Natural killer cell treated with Interleukin-12 subunit alpha and Interleukin-12 subunit beta and Interleukin-15 and Interleukin-18, amount 100 ng/mL, for 72 hours (primary cell): ENCODE results near the gene VWA5B1. TPM values are rescaled to one million over a fixed set of nuclear protein-coding genes. Genes with fewer than 3 reads are reported as not detected.
"Not testable (repeated sequence)": the region's sequence is repeated elsewhere in the genome, so short reads cannot be mapped to it uniquely, and the experiment has no call there.

ENCODE experiments used
- ATAC-seq, 2 donors: fragments of 150-1000 bp; cut with Tn5 transposase in 1 of 2; sonication (Bioruptor Pico), chemical (Tn5 transposase) in 1 of 2; 2 replicates each; pipeline ENCODE4 v1.10.0; 2021
- DNase-seq: peaks from one replicate; pipeline ENCODE4 v3.0.0; 2022; ENCODE audit warnings: low spot score
- H3K27ac Mint-ChIP-seq, 2 donors: 1 replicate in 1 of 2; 2 replicates in 1 of 2; pipeline ENCODE4 v1.8.0; 2022; ENCODE audit warnings: mixed read lengths in 2 of 2, mild to moderate bottlenecking in 1 of 2, moderate library complexity in 1 of 2
- H3K27me3 Mint-ChIP-seq, 2 donors: 1 replicate in 1 of 2; 2 replicates in 1 of 2; pipeline ENCODE4 v1.8.0; 2022; ENCODE audit warnings: mixed read lengths in 2 of 2
- H3K36me3 Mint-ChIP-seq: one replicate; pipeline ENCODE4 v1.8.0; 2022; ENCODE audit warnings: mixed read lengths
- H3K4me1 Mint-ChIP-seq, 2 donors: 1 replicate in 1 of 2; 2 replicates in 1 of 2; pipeline ENCODE4 v1.8.0; 2022; ENCODE audit warnings: low read depth in 2 of 2, mixed read lengths in 2 of 2, mild to moderate bottlenecking in 1 of 2
- H3K4me3 Mint-ChIP-seq: one replicate; pipeline ENCODE4 v1.8.0; 2022; ENCODE audit warnings: mixed read lengths
- H3K9me3 Mint-ChIP-seq: 2 replicates; pipeline ENCODE4 v1.8.0; 2022; ENCODE audit warnings: mixed read lengths
- total RNA-seq, 2 donors: library from RNA; stranded (reverse); gene quantifications; one replicate each; pipeline ENCODE4 v1.2.3, GENCODE V29; 2022

Gene VWA5B1
- total RNA-seq, 2 donors from 2014 or later, result not detected

GRCh38 chr1:20287696-20288095 is 3.0 kb upstream of the VWA5B1 start:
- ATAC-seq, H3K4me3 Mint-ChIP-seq, H3K27ac Mint-ChIP-seq: not testable (repeated sequence)

GRCh38 chr1:20291645-20292084 is 990 bp downstream of the VWA5B1 start:
- DNase-seq, result no peak
- H3K36me3 Mint-ChIP-seq, result no peaks in the 10 kb centered on the region
- no peak overlapping the region for H3K27ac Mint-ChIP-seq
- H3K9me3 Mint-ChIP-seq, result no peaks in the 10 kb centered on the region
- ATAC-seq, result no peak
- peaks cover 39 to 48% of the 10 kb centered on the region in 2 donors for H3K27me3 Mint-ChIP-seq
- H3K4me3 Mint-ChIP-seq, result peak overlapping the region; percentile 22
- H3K4me1 Mint-ChIP-seq, result peaks cover 10 to 18% of the 10 kb centered on the region in 2 donors

More at GRCh38 chr1:20287696-20288095, 3.0 kb upstream of the VWA5B1 start:
- not testable (repeated sequence) for DNase-seq, H3K9me3 Mint-ChIP-seq, H3K36me3 Mint-ChIP-seq
- H3K27me3 Mint-ChIP-seq, result peaks cover 50 to 59% of the 10 kb centered on the region in 2 donors
- peaks cover 10 to 18% of the 10 kb centered on the region in 2 donors for H3K4me1 Mint-ChIP-seq

GRCh38 chr1:20298626-20299025 is 8.0 kb downstream of the VWA5B1 start:
- peaks cover 6 to 9% of the 10 kb centered on the region in 2 donors for H3K27me3 Mint-ChIP-seq
- DNase-seq, result no peak
- no peak for ATAC-seq
- H3K27ac Mint-ChIP-seq, result no peak overlapping the region
- no peaks in the 10 kb centered on the region for H3K36me3 Mint-ChIP-seq
- no peak overlapping the region for H3K4me3 Mint-ChIP-seq
- no peaks in the 10 kb centered on the region for H3K9me3 Mint-ChIP-seq
- no peaks in the 10 kb centered on the region for H3K4me1 Mint-ChIP-seq

GRCh38 chr1:20301463-20302107 is 10.9 kb downstream of the VWA5B1 start:
- Mint-ChIP-seq H3K9me3 (no peaks in the 10 kb centered on the region), H3K36me3 (no peaks in the 10 kb centered on the region), H3K27ac (no peak overlapping the region), H3K27me3 (peaks cover 15 to 22% of the 10 kb centered on the region in 2 donors), H3K4me3 (no peak overlapping the region), H3K4me1 (no peaks in the 10 kb centered on the region)
- ATAC-seq, result no peak
- no peak for DNase-seq

GRCh38 chr1:20302108-20302471 is 11.4 kb downstream of the VWA5B1 start:
- DNase-seq (no peak), ATAC-seq (no peak)
- H3K4me3 Mint-ChIP-seq, result no peak overlapping the region
- no peak overlapping the region for H3K27ac Mint-ChIP-seq
- H3K36me3 Mint-ChIP-seq, result no peaks in the 10 kb centered on the region
- peaks cover 15 to 19% of the 10 kb centered on the region in 2 donors for H3K27me3 Mint-ChIP-seq
- no peaks in the 10 kb centered on the region for H3K4me1 Mint-ChIP-seq
- no peaks in the 10 kb centered on the region for H3K9me3 Mint-ChIP-seq

GRCh38 chr1:20307026-20307425 is 16.4 kb downstream of the VWA5B1 start:
- Mint-ChIP-seq H3K36me3 (no peaks in the 10 kb centered on the region), H3K9me3 (no peaks in the 10 kb centered on the region), H3K27me3 (peaks cover 17 to 18% of the 10 kb centered on the region in 2 donors), H3K4me3 (no peak overlapping the region), H3K27ac (no peak overlapping the region), H3K4me1 (no peaks in the 10 kb centered on the region)
- no peak for ATAC-seq
- no peak for DNase-seq

- ATAC-seq, result no peak
- H3K27me3 Mint-ChIP-seq, result peaks cover 19 to 20% of the 10 kb centered on the region in 2 donors
Measured at GRCh38 chr1:20308569-20308968, 17.9 kb downstream of the VWA5B1 start.

GRCh38 chr1:20311289-20311688 is 20.6 kb downstream of the VWA5B1 start:
- Mint-ChIP-seq H3K4me1 (no peaks in the 10 kb centered on the region), H3K36me3 (no peaks in the 10 kb centered on the region), H3K9me3 (no peaks in the 10 kb centered on the region), H3K27ac (no peak overlapping the region), H3K27me3 (peaks cover 17 to 21% of the 10 kb centered on the region in 2 donors), H3K4me3 (no peak overlapping the region)
- DNase-seq (no peak), ATAC-seq (no peak)

More at GRCh38 chr1:20308569-20308968, 17.9 kb downstream of the VWA5B1 start:
- no peaks in the 10 kb centered on the region for H3K4me1 Mint-ChIP-seq
- H3K4me3 Mint-ChIP-seq, result no peak overlapping the region
- H3K9me3 Mint-ChIP-seq, result no peaks in the 10 kb centered on the region
- no peak overlapping the region for H3K27ac Mint-ChIP-seq
- DNase-seq, result no peak
- no peaks in the 10 kb centered on the region for H3K36me3 Mint-ChIP-seq

GRCh38 chr1:20312310-20312709 is 21.6 kb downstream of the VWA5B1 start:
- DNase-seq, result no peak
- no peaks in the 10 kb centered on the region for H3K36me3 Mint-ChIP-seq
- H3K4me3 Mint-ChIP-seq, result no peak overlapping the region
- no peak overlapping the region for H3K27ac Mint-ChIP-seq
- no peak for ATAC-seq
- H3K27me3 Mint-ChIP-seq, result peaks cover 20 to 21% of the 10 kb centered on the region in 2 donors
- no peaks in the 10 kb centered on the region for H3K9me3 Mint-ChIP-seq
- no peaks in the 10 kb centered on the region for H3K4me1 Mint-ChIP-seq

GRCh38 chr1:20312818-20313217 is 22.1 kb downstream of the VWA5B1 start:
- H3K4me1 Mint-ChIP-seq, result no peaks in the 10 kb centered on the region
- no peak overlapping the region for H3K27ac Mint-ChIP-seq
- peaks cover 20 to 21% of the 10 kb centered on the region in 2 donors for H3K27me3 Mint-ChIP-seq
- no peaks in the 10 kb centered on the region for H3K9me3 Mint-ChIP-seq
- ATAC-seq, result no peak
- H3K4me3 Mint-ChIP-seq, result no peak overlapping the region
- H3K36me3 Mint-ChIP-seq, result no peaks in the 10 kb centered on the region
- no peak for DNase-seq

- H3K27ac Mint-ChIP-seq, result no peak overlapping the region
- peaks cover 33 to 41% of the 10 kb centered on the region in 2 donors for H3K27me3 Mint-ChIP-seq
- DNase-seq (no peak), ATAC-seq (no peak)
- H3K4me3 Mint-ChIP-seq, result no peak overlapping the region
- H3K9me3 Mint-ChIP-seq, result no peaks in the 10 kb centered on the region
- H3K4me1 Mint-ChIP-seq, result peaks cover 8 to 11% of the 10 kb centered on the region in 2 donors
- no peaks in the 10 kb centered on the region for H3K36me3 Mint-ChIP-seq
Measured at GRCh38 chr1:20317471-20317870, 26.8 kb downstream of the VWA5B1 start.

GRCh38 chr1:20318521-20318920 is 27.8 kb downstream of the VWA5B1 start:
- H3K4me1 Mint-ChIP-seq, result peaks cover 8 to 14% of the 10 kb centered on the region in 2 donors
- H3K27me3 Mint-ChIP-seq, result peaks cover 36 to 42% of the 10 kb centered on the region in 2 donors
- H3K9me3 Mint-ChIP-seq, result no peaks in the 10 kb centered on the region
- DNase-seq (no peak), ATAC-seq (no peak)
- no peak overlapping the region for H3K4me3 Mint-ChIP-seq
- no peaks in the 10 kb centered on the region for H3K36me3 Mint-ChIP-seq
- H3K27ac Mint-ChIP-seq, result no peak overlapping the region

- no peak overlapping the region for H3K27ac Mint-ChIP-seq
- no peaks in the 10 kb centered on the region for H3K9me3 Mint-ChIP-seq
- DNase-seq, result no peak
- peaks cover 8 to 14% of the 10 kb centered on the region in 2 donors for H3K4me1 Mint-ChIP-seq
- H3K36me3 Mint-ChIP-seq, result no peaks in the 10 kb centered on the region
- no peak for ATAC-seq
- peaks cover 33 to 42% of the 10 kb centered on the region in 2 donors for H3K27me3 Mint-ChIP-seq
- H3K4me3 Mint-ChIP-seq, result no peak overlapping the region
Measured at GRCh38 chr1:20318971-20319370, 28.3 kb downstream of the VWA5B1 start.

GRCh38 chr1:20319456-20320220 is 29.0 kb downstream of the VWA5B1 start:
- H3K36me3 Mint-ChIP-seq, result no peaks in the 10 kb centered on the region
- no peak for DNase-seq
- no peak overlapping the region for H3K27ac Mint-ChIP-seq
- H3K9me3 Mint-ChIP-seq, result no peaks in the 10 kb centered on the region
- peaks cover 8 to 14% of the 10 kb centered on the region in 2 donors for H3K4me1 Mint-ChIP-seq
- ATAC-seq, result no peak
- H3K27me3 Mint-ChIP-seq, result peaks cover 33 to 47% of the 10 kb centered on the region in 2 donors
- no peak overlapping the region for H3K4me3 Mint-ChIP-seq
